ENCODE measurements around the gene C3orf52.
A peak's percentile ranks its signal among the peaks of the same experiment; 100 is the strongest.

- TF ChIP-seq CTCF (IDR thresholded peaks at IDR 0.05 in 2 of 3, conservative IDR thresholded peaks at IDR 0.05 in 1 of 3; ENCODE audit: control insufficient read depth in 2 of 3, extremely low read depth in 1 of 3, insufficient read depth in 1 of 3, low read depth in 3 of 3, low read length in 3 of 3) = no peak
- no peak for TF ChIP-seq LARP7 (IDR thresholded peaks at IDR 0.05)
- TF ChIP-seq CBX5 (IDR thresholded peaks at IDR 0.05; ENCODE audit: low read depth) = no peak
- TF ChIP-seq RAD21 (IDR thresholded peaks at IDR 0.05; ENCODE audit: insufficient read depth, low read depth, low read length) = no peak
- TF ChIP-seq POU2F2 (IDR thresholded peaks at IDR 0.05; ENCODE audit: borderline replicate concordance, low read depth, low read length) = no peak
- no peak for TF ChIP-seq SIX5 (IDR thresholded peaks at IDR 0.05; ENCODE audit: low read depth, low read length, severe bottlenecking)
- TF ChIP-seq MEF2A (IDR thresholded peaks at IDR 0.05; ENCODE audit: insufficient read depth, low read depth, low read length) = no peak
- no peak for TF ChIP-seq EGR1 (IDR thresholded peaks at IDR 0.05; ENCODE audit: borderline replicate concordance in 1 of 2, low read depth in 2 of 2, low read length in 2 of 2)
- no peak for TF ChIP-seq MXI1 (IDR thresholded peaks at IDR 0.05; ENCODE audit: low read depth, low read length)
- TF ChIP-seq POLR2A (IDR thresholded peaks at IDR 0.05; ENCODE audit: low read depth, low read length) = no peak
- no peak for TF ChIP-seq CREB1 (IDR thresholded peaks at IDR 0.05; ENCODE audit: low read depth)
- TF ChIP-seq EP300 (IDR thresholded peaks at IDR 0.05; ENCODE audit: borderline replicate concordance in 1 of 2, control insufficient read depth in 1 of 2, low read depth in 2 of 2, low read length in 2 of 2) = peak; percentile 24 to 57; a peak in 2 of 4 replicates
- no peak for TF ChIP-seq MAX (IDR thresholded peaks at IDR 0.05; ENCODE audit: low read depth, low read length)
- peak; percentile 74 for TF ChIP-seq MTA2 (IDR thresholded peaks at IDR 0.05; ENCODE audit: low read depth)
Observed at GRCh38 chr3:112167758-112168157, 81.6 kb downstream of the C3orf52 start.
